HepG2 (cell line): Measurements from ENCODE around the gene UNKL. TPM values are rescaled to one million over a fixed set of nuclear protein-coding genes. Genes with fewer than 3 reads are reported as not detected.

Experiments
- ATAC-seq: fragments of 200-7000 bp; cut with Tn5 transposase; 3 replicates; pipeline ENCODE4 v1.9.1; 2020; ENCODE audit warnings: mild to moderate bottlenecking, moderate library complexity
- BruUV-seq: library from RNA; stranded (reverse); fragments of 400-500 nt; replicated peaks from 2 replicates; lab custom pipeline; 2021; lab: Mats Ljungman, UMichigan
- CTCF ChIA-PET: fragments of 300-600 bp; formaldehyde crosslinking; extraction: SDS; loops from one replicate; lab custom pipeline; 2021; ENCODE audit warnings: low total read pairs, inconsistent platforms, low intra/inter-chr PET ratio; lab: Yijun Ruan, JAX
- POLR2A ChIA-PET: fragments of 350-600 bp; sonication (Branson Sonifier 250); formaldehyde crosslinking; loops from one replicate; lab custom pipeline; 2020; ENCODE audit warnings: antibody characterized with exemption, inconsistent platforms; lab: Yijun Ruan, JAX
- DNase-seq: peaks from one replicate; pipeline ENCODE4 v3.0.0-alpha.2; 2015; ENCODE audit warnings: low spot score
- FAIRE-seq: peaks from 3 replicates; lab custom pipeline; 2011; peaks lifted over from hg19 to GRCh38; lab: Jason Lieb, UNC
- H2AFZ ChIP-seq: one replicate; pipeline ENCODE4 v1.6.1; 2011; ENCODE audit warnings: low read length, inconsistent platforms
- H3K27ac ChIP-seq: fragments of 300-600 bp; 3 replicates; pipeline ENCODE4 v1.8.0; 2011; ENCODE audit warnings: mixed run types, mild to moderate bottlenecking, mixed read lengths, low read length, inconsistent platforms; ENCODE audit not compliant: insufficient read depth; ENCODE audit errors: extremely low read length
- H3K27me3 ChIP-seq, 2 experiments: fragments of 200-600 bp in 1 of 2; 2 replicates in 1 of 2; 3 replicates in 1 of 2; pipeline versions ENCODE4 v1.6.0 to v1.8.0; 2011; ENCODE audit warnings: low read length in 2 of 2, mild to moderate bottlenecking in 2 of 2, moderate library complexity in 2 of 2, inconsistent platforms in 1 of 2; ENCODE audit not compliant: insufficient read depth in 2 of 2, control insufficient read depth in 1 of 2
- H3K36me3 ChIP-seq, 2 experiments: fragments of 200-600 bp in 1 of 2; replicated peaks in 1 of 2; 2 replicates in 1 of 2; 3 replicates in 1 of 2; pipeline versions ENCODE4 v1.5.1 to v1.8.0; 2011; ENCODE audit warnings: low read length in 2 of 2, inconsistent platforms in 1 of 2; ENCODE audit not compliant: insufficient read depth in 2 of 2, control insufficient read depth in 1 of 2
- H3K4me1 ChIP-seq: 2 replicates; pipeline ENCODE4 v1.5.1; 2012; ENCODE audit warnings: low read length, inconsistent platforms; ENCODE audit not compliant: insufficient read depth
- H3K4me2 ChIP-seq: 2 replicates; pipeline ENCODE4 v1.6.0; 2011; ENCODE audit warnings: low read depth, low read length, inconsistent platforms
- H3K4me3 ChIP-seq, 3 experiments: fragments of 200-600 bp in 1 of 3; sonication (generic), shearing (Covaris generic) in 1 of 3; replicated peaks in 1 of 3; 2 replicates each; pipeline ENCODE4 v1.5.1; 2011 to 2016; ENCODE audit warnings: low read length in 3 of 3, inconsistent platforms in 2 of 3, low read depth in 2 of 3, mild to moderate bottlenecking in 2 of 3, control low read depth in 1 of 3, mixed read lengths in 1 of 3; ENCODE audit not compliant: insufficient read depth in 1 of 3
- H3K79me2 ChIP-seq: one replicate; pipeline ENCODE4 v1.6.1; 2011; ENCODE audit warnings: low read length, inconsistent platforms; ENCODE audit not compliant: insufficient read depth
- H3K9ac ChIP-seq: 2 replicates; pipeline ENCODE4 v1.6.0; 2011; ENCODE audit warnings: mild to moderate bottlenecking, low read depth, low read length, inconsistent platforms; ENCODE audit not compliant: insufficient read depth
- H3K9me3 ChIP-seq: 2 replicates; pipeline ENCODE4 v1.5.1; 2012; ENCODE audit warnings: mild to moderate bottlenecking, low read length
- H4K20me1 ChIP-seq: 2 replicates; pipeline ENCODE4 v1.6.0; 2011; ENCODE audit warnings: inconsistent platforms, mild to moderate bottlenecking, low read length, moderate library complexity; ENCODE audit not compliant: insufficient read depth
- EEA1 ChIP-seq: sonication (generic); formaldehyde crosslinking; IDR thresholded peaks from 2 replicates; pipeline ENCODE4 v1.5.1; 2020; ENCODE audit warnings: mild to moderate bottlenecking, missing genetic modification reagents, borderline replicate concordance
- FOXC1 ChIP-seq: sonication (generic); formaldehyde crosslinking; IDR thresholded peaks from 2 replicates; pipeline ENCODE4 v1.8.0; 2022; ENCODE audit warnings: mild to moderate bottlenecking, missing genetic modification reagents, borderline replicate concordance
- MBNL3 ChIP-seq: fragments of 250-450 bp; sonication (Bioruptor Pico); conservative IDR thresholded peaks from 2 replicates; pipeline ENCODE4 v1.8.0; 2022; ENCODE audit warnings: mild to moderate bottlenecking, inconsistent platforms
- RBFOX2 ChIP-seq: fragments of 200-400 bp; formaldehyde crosslinking; IDR thresholded peaks from 2 replicates; pipeline ENCODE4 v1.6.1; 2017; ENCODE audit warnings: low read depth, mild to moderate bottlenecking, low read length
- SOX13 ChIP-seq, 3 experiments: fragments of 450-650 bp in 1 of 3; sonication (generic) in 1 of 3; formaldehyde crosslinking in 1 of 3; IDR thresholded peaks in 2 of 3; conservative IDR thresholded peaks in 1 of 3; 2 replicates each; pipeline versions ENCODE4 v1.5.0 to v1.6.1; 2016 to 2020; ENCODE audit warnings: antibody characterized with exemption in 1 of 3, mild to moderate bottlenecking in 1 of 3, missing compliant biosample characterization in 1 of 3, missing genetic modification reagents in 1 of 3, moderate library complexity in 1 of 3
- ZNF263 ChIP-seq: sonication (generic); formaldehyde crosslinking; IDR thresholded peaks from 2 replicates; pipeline ENCODE4 v1.4.0; 2020; ENCODE audit warnings: missing genetic modification reagents
- ZNF264 ChIP-seq: sonication (generic); formaldehyde crosslinking; IDR thresholded peaks from 2 replicates; pipeline ENCODE4 v1.4.0; 2020; ENCODE audit warnings: missing genetic modification reagents
- ZNF432 ChIP-seq: sonication (generic); formaldehyde crosslinking; IDR thresholded peaks from 2 replicates; pipeline ENCODE4 v1.5.0; 2020; ENCODE audit warnings: missing genetic modification reagents, mild to moderate bottlenecking, borderline replicate concordance
- ZSCAN9 ChIP-seq: IDR thresholded peaks from 2 replicates; pipeline ENCODE4 v1.6.1; 2016; ENCODE audit warnings: borderline replicate concordance
- WGBS: methylation state at CpG from one replicate; pipeline ENCODE4 v1.1.6; 2017; ENCODE audit warnings: low lambda C conversion rate; 5-methylcytosine and 5-hydroxymethylcytosine counted together
- in situ Hi-C: cut with HindIII; loops from 2 replicates; pipeline ENCODE4 v1.10.0; 2017; ENCODE audit warnings: low pct_unique_long_range_greater_than_20kb; ENCODE audit not compliant: extremely low pct_ligation_motif_present
- intact Hi-C: fragments of 100-400 bp; cut with micrococcal nuclease; formaldehyde crosslinking; loops from one replicate; pipeline ENCODE4 v1.10.0; 2022; ENCODE audit not compliant: unreplicated experiment
- polyA plus RNA-seq, 8 experiments: library from polyadenylated mRNA; depleted of rRNA in 3 of 8; stranded (reverse) in 7 of 8; unstranded in 1 of 8; fragments of >200 nt; fragmentation: Illumina TruSeq in 4 of 8; extraction: Trizol in 4 of 8; gene quantifications; 2 replicates each; pipeline versions ENCODE4 v1.2.1 to v1.2.3, GENCODE V29; 2011 to 2016; ENCODE audit warnings: low read depth in 4 of 8, missing spikeins in 1 of 8, mixed read lengths in 1 of 8; ENCODE audit not compliant: insufficient read depth in 1 of 8
- total RNA-seq, 5 experiments: library from RNA; depleted of rRNA; stranded (reverse); fragments of >200 nt; fragmentation: Illumina TruSeq; extraction: Trizol; gene quantifications; 2 replicates each; pipeline ENCODE4 v1.2.3, GENCODE V29; 2016; ENCODE audit warnings: low read depth in 1 of 5
- TF ChIP-seq, protein P1 (sequence below): sonication (generic); formaldehyde crosslinking; IDR thresholded peaks from 2 replicates; pipeline ENCODE4 v1.8.1; 2023; ENCODE audit warnings: mild to moderate bottlenecking, missing genetic modification reagents
- TF ChIP-seq, protein P2 (sequence below): IDR thresholded peaks from 2 replicates; pipeline ENCODE4 v1.6.1; 2012; ENCODE audit warnings: low read length, improper control_type of control experiment

Gene UNKL
- total and polyA plus RNA-seq, 2 of the 13 experiments (the other 11 are each of a cell fraction or from before 2014, with no cell fraction given) = 10.4 to 17.6 TPM

DNA sequence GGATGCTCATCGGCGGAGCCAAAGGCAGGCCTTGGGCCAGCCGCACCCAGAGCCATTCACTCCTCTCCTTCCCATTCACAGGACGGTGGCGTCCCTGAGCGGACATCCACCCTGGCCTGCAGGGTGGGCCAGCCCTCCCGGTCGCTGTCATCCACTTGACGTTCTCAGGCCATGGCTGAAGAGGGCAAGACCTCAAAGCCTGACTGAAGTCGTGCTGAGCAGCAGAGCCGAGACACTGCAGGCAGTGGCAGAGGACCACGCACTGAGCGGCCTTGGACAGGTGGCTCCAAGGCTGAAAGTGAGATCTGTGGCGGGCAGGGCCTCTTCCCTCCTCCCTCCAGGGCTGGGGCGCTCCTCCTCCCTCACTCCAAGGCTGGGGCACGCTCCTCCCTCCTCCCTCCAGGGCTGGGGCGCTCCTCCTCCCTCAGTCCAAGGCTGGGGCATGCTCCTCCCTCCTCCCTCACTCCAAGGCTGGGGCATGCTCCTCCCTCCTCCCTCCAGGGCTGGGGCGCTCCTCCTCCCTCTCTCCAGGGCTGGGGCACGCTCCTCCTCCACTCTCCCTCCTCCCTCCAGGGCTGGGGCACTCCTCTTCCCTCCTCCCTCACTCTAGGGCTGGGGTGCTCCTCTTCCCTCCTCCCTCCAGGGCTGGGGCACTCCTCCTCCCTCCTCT, 38.6 kb downstream of the UNKL start:
- FAIRE-seq = no peak
- ATAC-seq = no peak
- Histone ChIP-seq H3K27me3 (no peaks in the 10 kb centered on the region), H3K9ac (no peak overlapping the region), H2AFZ (no peak overlapping the region), H3K4me3 (no peak overlapping the region), H3K36me3 (peaks cover 5 to 10% of the 10 kb centered on the region in 2 experiments; a peak in 2 of 5 replicates), H3K4me2 (no peak overlapping the region), H4K20me1 (peaks cover 11% of the 10 kb centered on the region), H3K27ac (no peak overlapping the region), H3K4me1 (peaks cover 26% of the 10 kb centered on the region), H3K9me3 (no peaks in the 10 kb centered on the region), H3K79me2 (peaks cover 16% of the 10 kb centered on the region)
- DNase-seq = no peak
- ChIA-PET POLR2A (no interaction called here), CTCF (no interaction called here)
- in situ Hi-C loops (no loop called here), intact Hi-C loops (no loop called here)
- 95% methylated on average over 10 of the region's 19 CpGs for WGBS
- no TSS peak for BruUV-seq
- peak; percentile 95 for TF ChIP-seq ZNF263 (CRISPR knock-in tag)
- no peak for TF ChIP-seq SOX13 (IDR thresholded peaks at IDR 0.05)
- TF ChIP-seq SOX13 (CRISPR knock-in tag; conservative IDR thresholded peaks at IDR 0.05 in 1 of 2, IDR thresholded peaks at IDR 0.05 in 1 of 2) = no peak

DNA sequence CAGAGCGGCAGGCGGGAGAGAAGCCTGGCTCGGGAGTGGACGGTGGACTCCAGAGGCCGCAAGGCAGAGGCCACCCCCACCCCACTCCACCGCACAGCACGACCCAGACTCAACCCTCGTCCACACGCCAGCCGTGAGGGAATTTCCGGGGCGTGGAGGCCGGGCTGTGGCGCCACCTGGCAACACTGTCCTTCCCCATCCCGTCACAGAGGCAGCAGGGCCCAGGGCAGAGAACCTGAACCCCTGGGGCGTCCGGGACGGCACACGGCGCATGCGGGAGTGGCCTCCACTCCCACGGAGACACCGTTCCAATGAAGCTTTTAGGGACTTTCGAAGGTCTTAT, 39.2 kb downstream of the UNKL start:
- intact Hi-C loops = no loop called here
- 95% methylated on average over 7 of the region's 24 CpGs for WGBS
- Histone ChIP-seq H3K27ac (no peak overlapping the region), H3K4me2 (no peak overlapping the region), H3K4me1 (peaks cover 24% of the 10 kb centered on the region), H2AFZ (no peak overlapping the region), H3K79me2 (peaks cover 16% of the 10 kb centered on the region), H3K36me3 (peaks cover 5 to 10% of the 10 kb centered on the region in 2 experiments; a peak in 2 of 5 replicates), H3K4me3 (no peak overlapping the region), H3K27me3 (no peaks in the 10 kb centered on the region), H4K20me1 (peaks cover 13% of the 10 kb centered on the region), H3K9ac (no peak overlapping the region), H3K9me3 (no peaks in the 10 kb centered on the region)
- ChIA-PET CTCF (no interaction called here), POLR2A (no interaction called here)
- FAIRE-seq = no peak
- in situ Hi-C loops = no loop called here
- no peak for DNase-seq
- BruUV-seq = no TSS peak
- no peak for ATAC-seq
- TF ChIP-seq, protein P1, sequence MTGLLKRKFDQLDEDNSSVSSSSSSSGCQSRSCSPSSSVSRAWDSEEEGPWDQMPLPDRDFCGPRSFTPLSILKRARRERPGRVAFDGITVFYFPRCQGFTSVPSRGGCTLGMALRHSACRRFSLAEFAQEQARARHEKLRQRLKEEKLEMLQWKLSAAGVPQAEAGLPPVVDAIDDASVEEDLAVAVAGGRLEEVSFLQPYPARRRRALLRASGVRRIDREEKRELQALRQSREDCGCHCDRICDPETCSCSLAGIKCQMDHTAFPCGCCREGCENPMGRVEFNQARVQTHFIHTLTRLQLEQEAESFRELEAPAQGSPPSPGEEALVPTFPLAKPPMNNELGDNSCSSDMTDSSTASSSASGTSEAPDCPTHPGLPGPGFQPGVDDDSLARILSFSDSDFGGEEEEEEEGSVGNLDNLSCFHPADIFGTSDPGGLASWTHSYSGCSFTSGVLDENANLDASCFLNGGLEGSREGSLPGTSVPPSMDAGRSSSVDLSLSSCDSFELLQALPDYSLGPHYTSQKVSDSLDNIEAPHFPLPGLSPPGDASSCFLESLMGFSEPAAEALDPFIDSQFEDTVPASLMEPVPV (CRISPR knock-in tag) = no peak
- TF ChIP-seq RBFOX2 = 0 out of 2 replicates have a peak, but pooled peaks have one; percentile 36
- TF ChIP-seq ZSCAN9 = no peak
- TF ChIP-seq ZNF432 (CRISPR knock-in tag) = no peak
- TF ChIP-seq MBNL3 (CRISPR knock-in tag) = no peak
- TF ChIP-seq ZNF264 (CRISPR knock-in tag) = no peak
- TF ChIP-seq, protein P2, sequence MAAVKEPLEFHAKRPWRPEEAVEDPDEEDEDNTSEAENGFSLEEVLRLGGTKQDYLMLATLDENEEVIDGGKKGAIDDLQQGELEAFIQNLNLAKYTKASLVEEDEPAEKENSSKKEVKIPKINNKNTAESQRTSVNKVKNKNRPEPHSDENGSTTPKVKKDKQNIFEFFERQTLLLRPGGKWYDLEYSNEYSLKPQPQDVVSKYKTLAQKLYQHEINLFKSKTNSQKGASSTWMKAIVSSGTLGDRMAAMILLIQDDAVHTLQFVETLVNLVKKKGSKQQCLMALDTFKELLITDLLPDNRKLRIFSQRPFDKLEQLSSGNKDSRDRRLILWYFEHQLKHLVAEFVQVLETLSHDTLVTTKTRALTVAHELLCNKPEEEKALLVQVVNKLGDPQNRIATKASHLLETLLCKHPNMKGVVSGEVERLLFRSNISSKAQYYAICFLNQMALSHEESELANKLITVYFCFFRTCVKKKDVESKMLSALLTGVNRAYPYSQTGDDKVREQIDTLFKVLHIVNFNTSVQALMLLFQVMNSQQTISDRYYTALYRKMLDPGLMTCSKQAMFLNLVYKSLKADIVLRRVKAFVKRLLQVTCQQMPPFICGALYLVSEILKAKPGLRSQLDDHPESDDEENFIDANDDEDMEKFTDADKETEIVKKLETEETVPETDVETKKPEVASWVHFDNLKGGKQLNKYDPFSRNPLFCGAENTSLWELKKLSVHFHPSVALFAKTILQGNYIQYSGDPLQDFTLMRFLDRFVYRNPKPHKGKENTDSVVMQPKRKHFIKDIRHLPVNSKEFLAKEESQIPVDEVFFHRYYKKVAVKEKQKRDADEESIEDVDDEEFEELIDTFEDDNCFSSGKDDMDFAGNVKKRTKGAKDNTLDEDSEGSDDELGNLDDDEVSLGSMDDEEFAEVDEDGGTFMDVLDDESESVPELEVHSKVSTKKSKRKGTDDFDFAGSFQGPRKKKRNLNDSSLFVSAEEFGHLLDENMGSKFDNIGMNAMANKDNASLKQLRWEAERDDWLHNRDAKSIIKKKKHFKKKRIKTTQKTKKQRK = no peak
- no peak for TF ChIP-seq FOXC1
- TF ChIP-seq EEA1 = no peak
